Muscle layer of duodenum (tissue), 2 donors: ENCODE measurements around the gene MED27.

Source experiments
- H3K27ac ChIP-seq: one replicate; pipeline ENCODE4 v1.7.0; 2013; ENCODE audit warnings: mild to moderate bottlenecking, low read length
- H3K27me3 ChIP-seq: one replicate; pipeline ENCODE4 v1.7.0; 2013; ENCODE audit warnings: low read depth, mild to moderate bottlenecking, control low read depth, low read length
- H3K36me3 ChIP-seq, 2 donors: one replicate each; pipeline ENCODE4 v1.7.0; 2013; ENCODE audit warnings: low read length in 2 of 2, control low read depth in 1 of 2, mild to moderate bottlenecking in 1 of 2; ENCODE audit not compliant: insufficient read depth in 2 of 2, control insufficient read depth in 1 of 2
- H3K4me1 ChIP-seq, 2 donors: one replicate each; pipeline ENCODE4 v1.7.0; 2013; ENCODE audit warnings: low read length in 2 of 2, mild to moderate bottlenecking in 2 of 2, control low read depth in 1 of 2, moderate library complexity in 1 of 2; ENCODE audit not compliant: insufficient read depth in 2 of 2, control insufficient read depth in 1 of 2
- H3K4me3 ChIP-seq, 2 donors: one replicate each; pipeline ENCODE4 v1.7.0; 2013; ENCODE audit warnings: low read length in 2 of 2, low read depth in 1 of 2, mild to moderate bottlenecking in 1 of 2
- H3K9me3 ChIP-seq, 2 donors: one replicate each; pipeline ENCODE4 v1.7.0; 2013; ENCODE audit warnings: low read length in 2 of 2, control low read depth in 1 of 2, mild to moderate bottlenecking in 1 of 2; ENCODE audit not compliant: control insufficient read depth in 1 of 2
- donor health status: healthy.

MED27 gene

DNA sequence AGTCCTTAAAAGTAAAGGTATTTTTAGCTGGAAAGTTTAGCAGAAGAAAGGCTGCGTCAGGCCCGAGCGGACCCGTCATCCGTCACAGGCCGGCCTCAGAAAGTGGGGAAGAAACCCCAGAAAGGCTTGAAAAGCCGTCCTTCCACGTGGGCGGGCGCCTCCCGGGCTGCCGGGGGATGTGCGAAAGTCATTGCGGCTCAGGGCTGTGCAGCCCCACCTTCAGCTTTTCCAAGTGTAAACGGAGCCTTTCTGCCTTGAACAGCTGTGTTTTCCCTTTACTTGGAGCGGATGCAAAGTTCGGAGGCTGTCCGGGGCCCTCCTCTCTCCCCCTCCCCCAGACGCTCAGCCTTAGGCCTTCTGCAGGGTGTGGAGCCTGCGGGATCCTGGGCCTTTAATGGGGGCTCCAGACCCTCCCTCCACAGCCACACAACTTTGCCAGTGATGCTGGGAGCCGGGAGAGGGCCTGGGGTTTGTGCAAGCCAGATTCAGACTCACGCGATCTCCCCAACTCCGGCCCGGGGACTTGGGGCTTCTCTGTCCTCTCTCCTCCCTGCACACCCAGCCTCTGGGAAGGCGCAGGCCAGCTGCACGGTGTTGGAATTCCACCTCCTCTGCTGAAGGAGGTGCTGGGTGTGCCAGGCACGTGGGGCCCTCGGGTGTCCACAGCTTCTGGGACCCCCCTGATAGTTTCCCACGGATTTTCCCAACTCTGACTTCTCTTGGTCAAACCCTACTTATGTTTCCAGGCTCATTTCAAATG is 244.3 kb downstream of the MED27 start:
- no peaks in the 10 kb centered on the region for H3K36me3 ChIP-seq
- H3K27ac ChIP-seq, result no peak overlapping the region
- H3K27me3 ChIP-seq, result no peaks in the 10 kb centered on the region
- peak overlapping the region in 1 of 2 donors; percentile 14 for H3K4me3 ChIP-seq
- peaks cover 14 to 15% of the 10 kb centered on the region in 2 donors for H3K9me3 ChIP-seq
- peaks cover 0 to 9% of the 10 kb centered on the region in 2 donors for H3K4me1 ChIP-seq

- Histone ChIP-seq H3K9me3 (peaks cover 14 to 15% of the 10 kb centered on the region in 2 donors), H3K4me3 (peak overlapping the region in 1 of 2 donors; percentile 14), H3K27ac (no peak overlapping the region), H3K4me1 (peaks cover 0 to 9% of the 10 kb centered on the region in 2 donors), H3K27me3 (no peaks in the 10 kb centered on the region), H3K36me3 (no peaks in the 10 kb centered on the region)
Observed at GRCh38 chr9:131834721-131835120, 244.9 kb downstream of the MED27 start.

GRCh38 chr9:131833906-131834305 is 245.8 kb downstream of the MED27 start:
- Histone ChIP-seq H3K36me3 (no peaks in the 10 kb centered on the region), H3K4me3 (peak overlapping the region in 1 of 2 donors; percentile 36), H3K27ac (no peak overlapping the region), H3K27me3 (no peaks in the 10 kb centered on the region), H3K9me3 (peaks cover 14 to 15% of the 10 kb centered on the region in 2 donors), H3K4me1 (peaks cover 0 to 9% of the 10 kb centered on the region in 2 donors)

DNA sequence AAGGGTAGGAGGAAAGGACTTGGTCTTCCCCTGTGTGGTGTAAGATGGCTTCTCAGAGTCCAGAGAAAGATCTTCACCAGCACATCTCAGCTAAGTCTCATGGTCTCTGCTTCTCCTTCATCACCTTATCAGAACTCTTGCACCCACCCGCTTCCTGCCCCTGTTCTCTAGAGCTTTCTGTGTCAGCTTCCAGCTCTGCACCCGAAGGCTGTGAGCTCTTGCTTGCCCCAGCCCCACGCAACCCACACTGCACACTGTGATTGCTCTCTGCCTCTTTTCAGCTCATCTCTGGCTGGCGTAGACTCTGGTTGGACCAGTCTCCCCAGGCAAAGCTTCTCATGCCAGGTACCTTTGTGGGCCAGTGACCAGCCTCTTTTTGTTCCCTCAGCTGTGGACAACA is 246.6 kb downstream of the MED27 start:
- Histone ChIP-seq H3K27ac (no peak overlapping the region), H3K36me3 (no peaks in the 10 kb centered on the region), H3K27me3 (no peaks in the 10 kb centered on the region), H3K9me3 (peaks cover 14 to 15% of the 10 kb centered on the region in 2 donors), H3K4me1 (peaks cover 0 to 9% of the 10 kb centered on the region in 2 donors), H3K4me3 (peak overlapping the region in 1 of 2 donors; percentile 36)

DNA sequence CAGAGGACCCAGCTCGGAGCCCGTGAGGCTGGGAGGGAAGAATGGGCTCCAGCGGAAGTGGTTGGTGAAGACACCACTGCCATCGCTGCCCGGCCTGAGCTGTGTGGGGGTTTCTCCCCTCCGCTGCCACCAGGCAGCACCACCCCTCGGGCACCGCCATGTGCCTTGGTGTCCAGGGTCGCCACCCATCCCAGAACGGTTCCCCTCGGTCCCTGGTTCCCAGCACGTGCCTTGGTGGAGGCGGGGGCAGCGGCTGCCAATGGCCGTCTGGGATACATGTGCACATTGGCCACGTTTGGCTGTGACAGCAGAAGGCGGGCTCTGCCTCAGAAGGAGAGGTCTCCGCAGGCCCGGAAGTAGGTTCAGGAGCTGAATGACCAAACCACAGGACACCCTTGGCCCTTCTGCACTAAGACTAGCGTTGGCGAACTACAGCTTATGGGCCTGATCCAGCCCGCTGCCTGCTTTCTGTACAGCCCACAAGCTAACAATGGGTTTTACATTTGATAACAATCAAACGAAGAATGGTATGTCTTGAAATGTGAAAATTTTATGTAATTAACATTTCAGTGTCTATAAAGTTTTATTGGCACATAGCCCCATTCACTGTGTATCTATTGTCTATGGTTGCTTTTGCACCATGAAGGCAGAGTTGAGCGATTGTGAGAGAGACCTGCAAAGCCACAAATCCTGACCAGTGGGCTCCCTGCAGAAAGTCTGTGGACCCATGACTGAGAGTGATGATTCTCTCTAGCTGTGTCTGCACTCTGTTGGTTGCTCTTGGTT is 248.1 kb downstream of the MED27 start:
- Histone ChIP-seq H3K9me3 (peaks cover 14 to 15% of the 10 kb centered on the region in 2 donors), H3K27me3 (no peaks in the 10 kb centered on the region), H3K4me3 (no peak overlapping the region), H3K36me3 (no peaks in the 10 kb centered on the region), H3K27ac (no peak overlapping the region), H3K4me1 (peaks cover 0 to 9% of the 10 kb centered on the region in 2 donors)

DNA sequence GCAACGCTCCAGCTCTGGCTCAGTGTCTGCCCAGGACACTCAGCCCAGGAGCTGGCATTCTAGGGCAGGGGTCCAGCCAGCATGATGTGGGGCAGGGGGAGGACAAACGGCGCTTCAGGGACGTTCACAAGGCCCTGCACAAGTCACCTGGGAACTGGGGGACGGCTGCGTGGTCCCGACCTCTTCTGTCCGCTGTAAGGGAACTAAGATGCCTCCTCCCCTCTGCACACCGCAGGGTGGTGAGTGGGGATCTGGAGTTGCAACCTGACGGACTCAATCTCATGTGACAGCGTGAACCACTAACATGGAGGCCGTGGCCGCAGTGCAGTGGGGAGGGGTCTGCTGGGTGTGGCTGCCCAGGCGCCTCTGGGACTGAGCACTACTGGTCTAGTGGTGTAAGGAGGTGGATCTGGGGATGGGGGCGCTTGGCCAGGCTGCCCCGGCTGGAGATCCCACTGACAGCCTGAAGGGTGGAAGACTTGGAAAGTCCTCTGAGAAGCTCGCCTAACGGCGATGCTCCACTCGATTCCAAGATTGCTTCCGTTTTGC is 251.8 kb downstream of the MED27 start:
- H3K4me3 ChIP-seq, result no peak overlapping the region
- no peak overlapping the region for H3K27ac ChIP-seq
- peaks cover 12% of the 10 kb centered on the region for H3K27me3 ChIP-seq
- H3K9me3 ChIP-seq, result peaks cover 0 to 2% of the 10 kb centered on the region in 2 donors
- H3K4me1 ChIP-seq, result no peaks in the 10 kb centered on the region
- no peaks in the 10 kb centered on the region for H3K36me3 ChIP-seq

GRCh38 chr9:131826966-131827525 is 252.6 kb downstream of the MED27 start:
- Histone ChIP-seq H3K27ac (no peak overlapping the region), H3K27me3 (peaks cover 14% of the 10 kb centered on the region), H3K4me1 (no peaks in the 10 kb centered on the region), H3K9me3 (peaks cover 0 to 2% of the 10 kb centered on the region in 2 donors), H3K36me3 (no peaks in the 10 kb centered on the region), H3K4me3 (no peak overlapping the region)

DNA sequence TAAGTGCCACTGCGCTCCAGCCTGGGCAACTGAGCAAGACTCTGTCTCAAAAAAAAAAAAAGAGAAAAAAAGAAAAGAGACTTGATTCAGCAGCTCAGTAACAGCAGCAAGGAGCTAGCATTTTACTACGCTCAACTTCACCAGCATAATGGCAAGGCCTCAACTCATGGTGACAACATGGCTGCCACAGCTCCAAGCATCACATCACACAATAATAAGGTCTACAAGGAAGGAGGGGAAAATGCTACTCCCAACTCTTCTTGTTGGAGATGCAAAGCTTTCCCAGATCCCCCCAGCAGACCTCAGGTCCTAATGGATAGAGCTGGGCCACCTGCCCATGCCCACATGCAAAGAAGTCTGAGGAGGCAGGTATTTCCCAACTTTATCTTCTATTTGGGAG is 253.6 kb downstream of the MED27 start:
- H3K36me3 ChIP-seq, result no peaks in the 10 kb centered on the region
- H3K9me3 ChIP-seq, result peaks cover 0 to 2% of the 10 kb centered on the region in 2 donors
- no peak overlapping the region for H3K27ac ChIP-seq
- no peak overlapping the region for H3K4me3 ChIP-seq
- peaks cover 14% of the 10 kb centered on the region for H3K27me3 ChIP-seq
- no peaks in the 10 kb centered on the region for H3K4me1 ChIP-seq

GRCh38 chr9:131824953-131825495 is 254.6 kb downstream of the MED27 start:
- Histone ChIP-seq H3K9me3 (peaks cover 0 to 2% of the 10 kb centered on the region in 2 donors), H3K4me3 (no peak overlapping the region), H3K36me3 (no peaks in the 10 kb centered on the region), H3K4me1 (no peaks in the 10 kb centered on the region), H3K27ac (no peak overlapping the region), H3K27me3 (peaks cover 14% of the 10 kb centered on the region)

DNA sequence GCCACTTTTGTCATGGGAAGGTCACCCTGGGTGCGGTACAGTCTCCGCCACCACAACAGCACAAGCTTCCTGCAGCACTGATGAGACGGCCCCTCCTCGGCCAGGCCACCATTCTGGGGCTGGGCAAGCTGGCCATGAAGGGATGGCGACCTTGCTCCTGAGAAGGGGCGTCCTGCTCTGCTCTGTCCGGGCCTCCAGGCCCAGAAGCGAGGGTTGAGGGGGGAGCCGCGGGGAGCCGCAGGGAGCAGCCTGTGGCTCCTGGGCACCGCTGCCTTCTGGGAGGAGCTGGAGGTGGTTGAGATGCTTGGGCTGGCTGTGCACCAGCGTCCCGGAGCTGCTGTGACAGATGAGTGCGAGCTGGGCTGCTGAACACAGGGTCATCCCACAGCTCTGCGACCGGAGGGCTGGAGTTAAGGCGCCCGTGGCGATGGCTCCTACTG is 255.5 kb downstream of the MED27 start:
- no peaks in the 10 kb centered on the region for H3K4me1 ChIP-seq

GRCh38 chr9:131823701-131824146 is 255.9 kb downstream of the MED27 start:
- H3K36me3 ChIP-seq, result no peaks in the 10 kb centered on the region
- H3K9me3 ChIP-seq, result peaks cover 0 to 2% of the 10 kb centered on the region in 2 donors
- no peak overlapping the region for H3K4me3 ChIP-seq
- H3K27me3 ChIP-seq, result peaks cover 14% of the 10 kb centered on the region
- H3K27ac ChIP-seq, result no peak overlapping the region
- H3K4me1 ChIP-seq, result no peaks in the 10 kb centered on the region

More for the DNA sequence above, 255.5 kb downstream of the MED27 start:
- Histone ChIP-seq H3K9me3 (peaks cover 0 to 2% of the 10 kb centered on the region in 2 donors), H3K27ac (no peak overlapping the region), H3K27me3 (peaks cover 14% of the 10 kb centered on the region), H3K4me3 (no peak overlapping the region), H3K36me3 (no peaks in the 10 kb centered on the region)
